CD14-positive monocyte (primary cell): ENCODE data around the gene CASS4. TPM values are rescaled to one million over a fixed set of nuclear protein-coding genes. Genes with fewer than 3 reads are reported as not detected.

Experiments used
- DNase-seq, 3 donors: peaks; one replicate each; pipeline ENCODE4 v3.0.0-alpha.2; 2011 to 2022
- H2AFZ ChIP-seq: 2 replicates; pipeline ENCODE4 v1.6.0; 2012; ENCODE audit warnings: mild to moderate bottlenecking, low read depth, low read length, inconsistent platforms; ENCODE audit not compliant: insufficient read depth, poor library complexity, severe bottlenecking
- H3K27ac ChIP-seq, 2 donors: 1 replicate in 1 of 2; 2 replicates in 1 of 2; pipeline ENCODE4 v1.5.1; 2012 to 2013; ENCODE audit warnings: low read length in 2 of 2, control low read depth in 1 of 2, inconsistent platforms in 1 of 2, low read depth in 1 of 2, mild to moderate bottlenecking in 1 of 2
- H3K27me3 ChIP-seq, 2 donors: one replicate each; pipeline versions ENCODE4 v1.6.0 to v1.6.1; 2011 to 2013; ENCODE audit warnings: low read length in 2 of 2; ENCODE audit not compliant: control insufficient read depth in 2 of 2, insufficient read depth in 2 of 2
- H3K36me3 ChIP-seq, 2 donors: replicated peaks in 1 of 2; 1 replicate in 1 of 2; 2 replicates in 1 of 2; pipeline versions ENCODE4 v1.5.1 to v1.6.1; 2012 to 2013; ENCODE audit warnings: low read length in 2 of 2, control low read depth in 1 of 2, inconsistent platforms in 1 of 2, mild to moderate bottlenecking in 1 of 2; ENCODE audit not compliant: insufficient read depth in 2 of 2, control insufficient read depth in 1 of 2
- H3K4me1 ChIP-seq, 2 donors: 1 replicate in 1 of 2; 2 replicates in 1 of 2; pipeline versions ENCODE4 v1.5.1 to v1.6.1; 2012 to 2013; ENCODE audit warnings: low read length in 2 of 2, control low read depth in 1 of 2, inconsistent platforms in 1 of 2, mild to moderate bottlenecking in 1 of 2, moderate library complexity in 1 of 2; ENCODE audit not compliant: insufficient read depth in 2 of 2, control insufficient read depth in 1 of 2
- H3K4me2 ChIP-seq: replicated peaks from 2 replicates; pipeline ENCODE3; 2012; ENCODE audit warnings: low read length, moderate library complexity, mild to moderate bottlenecking; ENCODE audit not compliant: poor library complexity, severe bottlenecking; ENCODE audit errors: extremely low read depth
- H3K4me3 ChIP-seq, 3 experiments: fragments of 200-600 bp in 1 of 3; sonication (generic) in 1 of 3; replicated peaks in 1 of 3; 1 replicate in 2 of 3; 2 replicates in 1 of 3; pipeline ENCODE4 v1.5.1; 2011 to 2013; ENCODE audit warnings: low read length in 3 of 3, mild to moderate bottlenecking in 3 of 3, control low read depth in 2 of 3, low read depth in 2 of 3, inconsistent platforms in 1 of 3, moderate library complexity in 1 of 3
- H3K79me2 ChIP-seq: 2 replicates; pipeline ENCODE4 v1.6.0; 2012; ENCODE audit warnings: mild to moderate bottlenecking, control low read depth, inconsistent platforms, low read length, moderate library complexity; ENCODE audit not compliant: insufficient read depth
- H3K9ac ChIP-seq: 2 replicates; pipeline ENCODE4 v1.6.0; 2017; ENCODE audit warnings: low read length, mild to moderate bottlenecking; ENCODE audit not compliant: insufficient read depth, poor library complexity, severe bottlenecking
- H3K9me3 ChIP-seq, 2 donors: replicated peaks in 1 of 2; 1 replicate in 1 of 2; 2 replicates in 1 of 2; pipeline versions ENCODE4 v1.5.1 to v1.6.1; 2012 to 2013; ENCODE audit warnings: low read length in 2 of 2, control low read depth in 1 of 2; ENCODE audit not compliant: control insufficient read depth in 1 of 2, insufficient read depth in 1 of 2
- H4K20me1 ChIP-seq: 2 replicates; pipeline ENCODE4 v1.6.0; 2012; ENCODE audit warnings: mild to moderate bottlenecking, low read length, control low read depth, moderate library complexity; ENCODE audit not compliant: insufficient read depth
- H3K27ac Mint-ChIP-seq, 7 donors: one replicate each; pipeline ENCODE4 v1.8.0; 2020; ENCODE audit warnings: mild to moderate bottlenecking in 7 of 7, mixed read lengths in 7 of 7, moderate library complexity in 6 of 7, inconsistent platforms in 2 of 7
- H3K27me3 Mint-ChIP-seq, 3 donors: one replicate each; pipeline ENCODE4 v1.8.0; 2021 to 2022; ENCODE audit warnings: low read depth in 3 of 3, mild to moderate bottlenecking in 3 of 3, mixed read lengths in 3 of 3, moderate library complexity in 3 of 3, inconsistent platforms in 1 of 3
- H3K36me3 Mint-ChIP-seq, 2 donors: one replicate each; pipeline ENCODE4 v1.8.0; 2020; ENCODE audit warnings: mixed read lengths in 2 of 2, inconsistent platforms in 1 of 2, mild to moderate bottlenecking in 1 of 2
- H3K4me1 Mint-ChIP-seq: one replicate; pipeline ENCODE4 v1.8.0; 2020; ENCODE audit warnings: mild to moderate bottlenecking, mixed read lengths
- H3K4me3 Mint-ChIP-seq, 2 donors: one replicate each; pipeline ENCODE4 v1.8.0; 2020; ENCODE audit warnings: mild to moderate bottlenecking in 2 of 2, mixed read lengths in 2 of 2, moderate library complexity in 1 of 2
- H3K9me3 Mint-ChIP-seq, 7 donors: one replicate each; pipeline ENCODE4 v1.8.0; 2020 to 2022; ENCODE audit warnings: mixed read lengths in 7 of 7, mild to moderate bottlenecking in 6 of 7, moderate library complexity in 6 of 7, inconsistent platforms in 2 of 7
- CTCF ChIP-seq: fragments of 200-600 bp; IDR thresholded peaks from one replicate; pipeline ENCODE4 v1.8.0; 2022; ENCODE audit warnings: antibody characterized with exemption, mild to moderate bottlenecking
- whole genome bisulfite sequencing: methylation state at CpG from one replicate; pipeline ENCODE4 v1.1.5; 2013; ENCODE audit warnings: missing lambda C conversion rate; ENCODE audit not compliant: insufficient coverage; 5-methylcytosine and 5-hydroxymethylcytosine counted together
- intact Hi-C, 2 donors: fragments of 100-400 bp; cut with micrococcal nuclease; formaldehyde crosslinking; loops; one replicate each; pipeline versions ENCODE4 v1.15.0 to v1.15.1; 2023
- polyA plus RNA-seq, 3 donors: library from polyadenylated mRNA; depleted of rRNA in 1 of 3; unstranded in 2 of 3; stranded (reverse) in 1 of 3; fragments of 300-500 nt in 2 of 3; fragments of >200 nt in 1 of 3; fragmentation: Illumina TruSeq in 2 of 3; gene quantifications; 1 replicate in 2 of 3; 2 replicates in 1 of 3; pipeline ENCODE4 v1.2.3, GENCODE V29; 2012 to 2021

The CASS4 gene
- polyA plus RNA-seq, 3 donors = 1.9 to 7.4 (median 6.1) TPM

- Histone ChIP-seq H3K4me1 (peaks cover 5 to 10% of the 10 kb centered on the region in 2 donors), H3K79me2 (no peaks in the 10 kb centered on the region), H4K20me1 (no peaks in the 10 kb centered on the region), H2AFZ (no peak overlapping the region), H3K4me2 (no peak overlapping the region), H3K27ac (no peak overlapping the region), H3K27me3 (no peaks in the 10 kb centered on the region), H3K36me3 (peaks cover 20 to 39% of the 10 kb centered on the region in 2 donors), H3K9me3 (no peaks in the 10 kb centered on the region), H3K4me3 (no peak overlapping the region), H3K9ac (no peak overlapping the region)
- H3K9me3 Mint-ChIP-seq = no peaks in the 10 kb centered on the region
- TF ChIP-seq CTCF = no peak
- intact Hi-C loops = no loop called here
- H3K4me3 Mint-ChIP-seq = no peak overlapping the region
- 100% methylated on average over 4 of the region's 7 CpGs for WGBS
- peaks cover 1 to 5% (median 2%) of the 10 kb centered on the region in 3 donors for H3K27me3 Mint-ChIP-seq
- H3K4me1 Mint-ChIP-seq = peaks cover 8% of the 10 kb centered on the region
- peaks cover 40 to 50% of the 10 kb centered on the region in 2 donors for H3K36me3 Mint-ChIP-seq
- DNase-seq = no peak
- H3K27ac Mint-ChIP-seq = no peak overlapping the region
Observed at GRCh38 chr20:56454754-56455153, 42.7 kb downstream of the CASS4 start.

GRCh38 chr20:56458206-56458821 lies 46.3 kb downstream of the CASS4 start:
- H3K9me3 ChIP-seq = no peaks in the 10 kb centered on the region
- no peak for DNase-seq
- Mint-ChIP-seq H3K27ac (no peak overlapping the region), H3K4me1 (peaks cover 10% of the 10 kb centered on the region), H3K4me3 (no peak overlapping the region), H3K36me3 (peaks cover 19 to 33% of the 10 kb centered on the region in 2 donors), H3K27me3 (peaks cover 1 to 4% (median 2%) of the 10 kb centered on the region in 3 donors), H3K9me3 (no peaks in the 10 kb centered on the region)
- no peaks in the 10 kb centered on the region for H3K79me2 ChIP-seq
- H3K4me1 ChIP-seq = peaks cover 8 to 12% of the 10 kb centered on the region in 2 donors
- H3K27me3 ChIP-seq = no peaks in the 10 kb centered on the region
- H3K9ac ChIP-seq = no peak overlapping the region
- no peak overlapping the region for H2AFZ ChIP-seq
- no peak overlapping the region for H3K27ac ChIP-seq
- 92% methylated on average over 19 of the region's 22 CpGs for WGBS
- no peak overlapping the region for H3K4me3 ChIP-seq
- H3K4me2 ChIP-seq = no peak overlapping the region
- no peak for TF ChIP-seq CTCF
- peaks cover 12 to 22% of the 10 kb centered on the region in 2 donors for H3K36me3 ChIP-seq
- intact Hi-C loops = no loop called here
- no peaks in the 10 kb centered on the region for H4K20me1 ChIP-seq
